Endothelial cell of umbilical vein (primary cell): ENCODE data around the gene SLC7A8. TPM values are rescaled to one million over a fixed set of nuclear protein-coding genes. Genes with fewer than 3 reads are reported as not detected.

Source experiments
- BruUV-seq: library from RNA; stranded (reverse); fragments of 400-500 nt; replicated peaks from 2 replicates; lab custom pipeline; 2021; lab: Mats Ljungman, UMichigan
- CTCF ChIA-PET: fragments of 300-600, 350-600 bp; sonication (Branson Sonifier 250); formaldehyde crosslinking; loops from one replicate; lab custom pipeline; 2021; ENCODE audit warnings: antibody characterized with exemption, inconsistent platforms; lab: Charles Lee
- POLR2A ChIA-PET: fragments of 300-600, 350-600 bp; sonication (Branson Sonifier 250); formaldehyde crosslinking; loops from one replicate; lab custom pipeline; 2021; ENCODE audit warnings: antibody characterized with exemption, inconsistent platforms; lab: Charles Lee
- DNase-seq: peaks from one replicate; pipeline ENCODE4 v3.0.0-alpha.2; 2011; ENCODE audit warnings: low read depth, low spot score
- FAIRE-seq: peaks from 2 replicates; lab custom pipeline; 2011; peaks lifted over from hg19 to GRCh38; lab: Jason Lieb, UNC
- H2AFZ ChIP-seq: 2 replicates; pipeline ENCODE4 v1.6.0; 2012; ENCODE audit warnings: low read depth, low read length, control low read depth, inconsistent platforms
- H3K27ac ChIP-seq: 2 replicates; pipeline ENCODE4 v1.5.1; 2011; ENCODE audit warnings: low read depth, mild to moderate bottlenecking, control low read depth, low read length, moderate library complexity; ENCODE audit not compliant: insufficient read depth
- H3K27me3 ChIP-seq, 2 experiments: 2 replicates each; pipeline versions ENCODE4 v1.6.0 to v1.6.1; 2011; ENCODE audit warnings: low read length in 2 of 2, mixed read lengths in 1 of 2; ENCODE audit not compliant: control insufficient read depth in 2 of 2, insufficient read depth in 2 of 2
- H3K36me3 ChIP-seq, 2 experiments: 2 replicates in 1 of 2; 3 replicates in 1 of 2; pipeline ENCODE4 v1.5.1; 2011; ENCODE audit warnings: low read length in 2 of 2, mild to moderate bottlenecking in 1 of 2, moderate library complexity in 1 of 2; ENCODE audit not compliant: control insufficient read depth in 2 of 2, insufficient read depth in 2 of 2; ENCODE audit errors: extremely low read depth in 1 of 2
- H3K4me1 ChIP-seq: 3 replicates; pipeline ENCODE4 v1.5.1; 2011; ENCODE audit warnings: mild to moderate bottlenecking, low read length; ENCODE audit not compliant: control insufficient read depth, insufficient read depth; ENCODE audit errors: extremely low read depth
- H3K4me2 ChIP-seq: 2 replicates; pipeline ENCODE4 v1.6.1; 2011; ENCODE audit warnings: low read length, control low read depth, mixed read lengths; ENCODE audit not compliant: insufficient read depth
- H3K4me3 ChIP-seq, 3 experiments: fragments of 200-600 bp in 1 of 3; sonication (generic), shearing (Covaris generic) in 1 of 3; replicated peaks in 1 of 3; 2 replicates each; pipeline ENCODE4 v1.5.1; 2011 to 2016; ENCODE audit warnings: control low read depth in 3 of 3, low read length in 3 of 3, mild to moderate bottlenecking in 2 of 3, inconsistent platforms in 1 of 3, low read depth in 1 of 3, moderate library complexity in 1 of 3; ENCODE audit not compliant: insufficient read depth in 1 of 3
- H3K79me2 ChIP-seq: 2 replicates; pipeline ENCODE4 v1.6.0; 2012; ENCODE audit warnings: low read length, inconsistent platforms; ENCODE audit not compliant: control insufficient read depth, insufficient read depth
- H3K9ac ChIP-seq: replicated peaks from 2 replicates; pipeline ENCODE3; 2011; ENCODE audit warnings: low read length, control low read depth; ENCODE audit not compliant: insufficient read depth; ENCODE audit errors: extremely low read depth
- H3K9me1 ChIP-seq: replicated peaks from 3 replicates; pipeline ENCODE4 v1.6.0; 2011; ENCODE audit warnings: mild to moderate bottlenecking, low read length; ENCODE audit not compliant: control insufficient read depth, insufficient read depth; ENCODE audit errors: extremely low read depth
- H3K9me3 ChIP-seq: replicated peaks from 2 replicates; pipeline ENCODE4 v1.5.1; 2012; ENCODE audit warnings: low read length, inconsistent platforms; ENCODE audit not compliant: control insufficient read depth, insufficient read depth
- H4K20me1 ChIP-seq: replicated peaks from 2 replicates; pipeline ENCODE3; 2011; ENCODE audit warnings: mild to moderate bottlenecking, low read length; ENCODE audit not compliant: control insufficient read depth, insufficient read depth; ENCODE audit errors: extremely low read depth
- CTCF ChIP-seq, 2 donors: IDR thresholded peaks; 1 replicate in 1 of 2; 2 replicates in 1 of 2; pipeline ENCODE4 v1.5.1; 2011; ENCODE audit warnings: low read length in 2 of 2, mild to moderate bottlenecking in 2 of 2, moderate library complexity in 2 of 2, control low read depth in 1 of 2, inconsistent platforms in 1 of 2, low read depth in 1 of 2; ENCODE audit not compliant: insufficient read depth in 1 of 2; ENCODE audit errors: extremely low read depth in 1 of 2
- EZH2 ChIP-seq: IDR thresholded peaks from 2 replicates; pipeline ENCODE4 v1.6.1; 2012; ENCODE audit warnings: borderline replicate concordance, low read depth, mild to moderate bottlenecking, moderate library complexity, low read length, inconsistent platforms; ENCODE audit not compliant: severe bottlenecking
- FOS ChIP-seq: IDR thresholded peaks from 2 replicates; pipeline ENCODE4 v1.6.1; 2011; ENCODE audit warnings: mild to moderate bottlenecking, low read length, moderate library complexity, borderline replicate concordance; ENCODE audit not compliant: insufficient read depth
- GATA2 ChIP-seq: IDR thresholded peaks from 2 replicates; pipeline ENCODE4 v1.7.0; 2011; ENCODE audit warnings: low read depth, mild to moderate bottlenecking, moderate library complexity, mixed read lengths, low read length; ENCODE audit not compliant: insufficient read length, insufficient read depth
- JUN ChIP-seq: IDR thresholded peaks from 2 replicates; pipeline ENCODE4 v1.6.1; 2011; ENCODE audit warnings: borderline replicate concordance, low read depth; ENCODE audit not compliant: insufficient read length, insufficient read depth
- MYC ChIP-seq: IDR thresholded peaks from one replicate; pipeline ENCODE4 v1.6.1; 2011; ENCODE audit warnings: mild to moderate bottlenecking, low read depth, low read length
- POLR2A ChIP-seq: IDR thresholded peaks from 2 replicates; pipeline ENCODE4 v1.6.1; 2012; ENCODE audit warnings: low read depth, mild to moderate bottlenecking, control low read depth, low read length
- POLR2AphosphoS5 ChIP-seq: IDR thresholded peaks from 2 replicates; pipeline ENCODE4 v1.6.1; 2012; ENCODE audit warnings: low read depth, mild to moderate bottlenecking, control low read depth, low read length, moderate library complexity; ENCODE audit not compliant: insufficient read depth
- dilution Hi-C: fragments of 300-500 bp; cut with MboI; formaldehyde crosslinking; loops from one replicate; pipeline ENCODE4 v1.15.0; 2019; ENCODE audit warnings: low sequenced_read_pairs; ENCODE audit not compliant: extremely low pct_ligation_motif_present
- intact Hi-C: fragments of 100-400 bp; cut with micrococcal nuclease; formaldehyde crosslinking; loops from one replicate; pipeline ENCODE4 v1.10.0; 2022
- polyA plus RNA-seq, 4 experiments: library from polyadenylated mRNA; depleted of rRNA in 3 of 4; stranded (reverse) in 3 of 4; unstranded in 1 of 4; fragments of >200 nt; gene quantifications; 2 replicates each; pipeline versions ENCODE4 v1.2.1 to v1.2.3, GENCODE V29; 2011 to 2012; ENCODE audit warnings: missing spikeins in 1 of 4
- total RNA-seq: library from RNA; stranded (reverse); gene quantifications from 2 replicates; pipeline ENCODE4 v1.2.3, GENCODE V29; 2021
- TF ChIP-seq, protein P1 (sequence below): IDR thresholded peaks from 2 replicates; pipeline ENCODE4 v1.6.1; 2011; ENCODE audit not compliant: insufficient read depth, insufficient read length

SLC7A8 gene
- total and polyA plus RNA-seq, 2 donors (not counting 3 experiments of a cell fraction or from before 2014, with no cell fraction given) = 0.76 to 1.1 TPM

DNA sequence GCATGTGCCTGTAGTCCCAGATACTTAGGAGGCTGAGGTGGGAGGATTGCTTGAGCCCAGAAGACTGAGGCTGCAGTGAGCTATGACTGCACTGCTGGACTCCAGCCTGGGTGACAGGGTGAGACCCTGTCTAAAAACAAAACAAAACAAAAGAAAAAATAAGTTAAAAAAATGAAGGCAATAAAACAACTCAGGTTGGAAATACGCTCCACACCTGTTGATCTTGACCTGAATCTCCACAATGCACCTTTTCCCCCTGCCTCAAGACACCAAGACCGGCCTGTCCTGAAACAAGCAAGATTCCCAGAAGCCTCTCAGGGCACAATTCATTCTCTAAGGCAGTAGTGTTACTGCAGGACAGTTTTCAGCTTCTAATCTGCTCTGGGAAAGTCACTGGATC is 43.6 kb downstream of the SLC7A8 start:
- Histone ChIP-seq H3K4me2 (no peak overlapping the region), H4K20me1 (no peaks in the 10 kb centered on the region), H3K27ac (no peak overlapping the region), H3K36me3 (no peaks in the 10 kb centered on the region), H3K9me3 (no peaks in the 10 kb centered on the region), H3K4me1 (peaks cover 8% of the 10 kb centered on the region), H3K4me3 (no peak overlapping the region), H3K79me2 (no peaks in the 10 kb centered on the region), H3K9me1 (no peaks in the 10 kb centered on the region), H3K9ac (no peak overlapping the region), H3K27me3 (no peaks in the 10 kb centered on the region), H2AFZ (no peak overlapping the region)
- no peak for TF ChIP-seq POLR2A
- TF ChIP-seq FOS = no peak
- no peak for TF ChIP-seq POLR2AphosphoS5
- no peak for TF ChIP-seq JUN
- TF ChIP-seq GATA2 = no peak
- no peak for TF ChIP-seq EZH2
- TF ChIP-seq, protein P1, sequence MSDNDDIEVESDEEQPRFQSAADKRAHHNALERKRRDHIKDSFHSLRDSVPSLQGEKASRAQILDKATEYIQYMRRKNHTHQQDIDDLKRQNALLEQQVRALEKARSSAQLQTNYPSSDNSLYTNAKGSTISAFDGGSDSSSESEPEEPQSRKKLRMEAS = no peak
- TF ChIP-seq MYC = no peak
- TF ChIP-seq CTCF (IDR thresholded peaks at IDR 0.05; ENCODE audit: extremely low read depth in 1 of 2, insufficient read depth in 1 of 2, low read depth in 1 of 2, low read length in 2 of 2) = no peak
- no peak for FAIRE-seq
- POLR2A ChIA-PET = no interaction called here
- BruUV-seq = no TSS peak
- no peak for DNase-seq
- CTCF ChIA-PET = interaction anchor here (1.4 to 6.4 kb wide), 2 partner anchors 15 to 19 kb away, joined by 6 to 43 read pairs; no protein-coding TSS in a partner anchor
- dilution Hi-C loops (no loop called here), intact Hi-C loops (no loop called here)
